Adrenal gland (tissue), 12 donors: ENCODE results near the gene ZNF470. TPM values are rescaled to one million over a fixed set of nuclear protein-coding genes. Genes with fewer than 3 reads are reported as not detected.
A peak's percentile ranks its signal among the peaks of the same experiment; 100 is the strongest.

ENCODE experiments used
- DNase-seq, 7 donors: peaks; one replicate each; pipeline ENCODE4 v3.0.0-alpha.2; 2019 to 2020
- H3K27ac ChIP-seq, 5 donors: fragments of 200-600 bp; sonication (generic) in 4 of 5; 1 replicate in 3 of 5; 2 replicates in 2 of 5; pipeline versions ENCODE4 v1.5.1 to v1.8.0; 2016 to 2020; ENCODE audit warnings: mild to moderate bottlenecking in 1 of 5
- H3K27me3 ChIP-seq: fragments of 200-600 bp; 2 replicates; pipeline ENCODE4 v1.8.0; 2021
- H3K36me3 ChIP-seq, 2 donors: fragments of 200-600 bp; replicated peaks in 1 of 2; 1 replicate in 1 of 2; 2 replicates in 1 of 2; pipeline versions ENCODE4 v1.5.1 to v1.8.0; 2018 to 2022
- H3K4me1 ChIP-seq, 2 donors: fragments of 200-600 bp; replicated peaks in 1 of 2; 1 replicate in 1 of 2; 2 replicates in 1 of 2; pipeline versions ENCODE4 v1.5.1 to v1.8.0; 2018 to 2021
- H3K4me3 ChIP-seq, 4 donors: fragments of 200-600 bp; sonication (generic) in 3 of 4; one replicate each; pipeline ENCODE4 v1.5.1; 2016 to 2018
- H3K9me3 ChIP-seq, 3 donors: fragments of 200-600 bp; sonication (generic) in 1 of 3; replicated peaks in 1 of 3; 1 replicate in 2 of 3; 2 replicates in 1 of 3; pipeline versions ENCODE4 v1.5.1 to v1.8.0; 2016 to 2021
- POLR2A ChIP-seq, 2 donors: fragments of 450-650 bp; IDR thresholded peaks; one replicate each; pipeline ENCODE4 v1.6.1; 2017; ENCODE audit warnings: antibody characterized with exemption in 2 of 2, mild to moderate bottlenecking in 2 of 2, moderate library complexity in 1 of 2
- WGBS, 4 donors: extraction: QIAGEN DNeasy Blood & Tissue Kit in 2 of 4; methylation state at CpG; one replicate each; pipeline versions ENCODE4 v1.1.5 to v1.1.7; 2013 to 2017; 5-methylcytosine and 5-hydroxymethylcytosine counted together
- intact Hi-C, 2 donors: fragments of 100-400 bp; cut with DNase I; formaldehyde crosslinking; loops; one replicate each; pipeline versions ENCODE4 v1.14.1 to v1.15.0; 2022 to 2023
- polyA plus RNA-seq, 3 donors: library from polyadenylated mRNA; stranded (reverse); fragments of 200-250 nt in 2 of 3; fragments of 350-450 nt in 1 of 3; fragmentation: Illumina TruSeq in 1 of 3; extraction: RNeasy Lipid Tissue Mini Kit (QIAGEN cat#74804) in 1 of 3; gene quantifications; one replicate each; pipeline ENCODE4 v1.2.3, GENCODE V29; 2013 to 2014
- total RNA-seq, 9 donors: library from RNA; depleted of rRNA in 4 of 9; stranded (reverse); fragments of >200 nt in 4 of 9; fragments of 120-200 nt in 1 of 9; fragmentation: NEBNext Ultra II Directional in 1 of 9; extraction: Animal tissue kit (Norgen Biotek cat#: 25700) in 1 of 9; gene quantifications; one replicate each; pipeline versions ENCODE4 v1.1.0 to v1.2.4, GENCODE V29; 2013 to 2023
- TF ChIP-seq, protein P1 (sequence below), 6 experiments: fragments of 450-650 bp in 4 of 6; fragments of 200-600 bp in 2 of 6; sonication (generic) in 1 of 6; IDR thresholded peaks; 1 replicate in 5 of 6; 2 replicates in 1 of 6; pipeline versions ENCODE4 v1.5.1 to v1.8.0; 2016 to 2021; ENCODE audit warnings: antibody characterized with exemption in 6 of 6, mild to moderate bottlenecking in 2 of 6, moderate library complexity in 1 of 6
- donor health status: healthy with polysubstance abuse.
- donor health status: Bipolar disorder and iron deficiency.
- donor health status: DM: yes; HTN: yes; CAD: no.
- donor health status: DM: no; HTN: no; CAD: no.
- donor health status: DM: no; HTN: no; CAD: no.
- donor health status: DM: yes; HTN: yes; CAD: no.

ZNF470 gene
- total and polyA plus RNA-seq, 12 donors = 1.4 to 16.2 (median 5.6) TPM

DNA sequence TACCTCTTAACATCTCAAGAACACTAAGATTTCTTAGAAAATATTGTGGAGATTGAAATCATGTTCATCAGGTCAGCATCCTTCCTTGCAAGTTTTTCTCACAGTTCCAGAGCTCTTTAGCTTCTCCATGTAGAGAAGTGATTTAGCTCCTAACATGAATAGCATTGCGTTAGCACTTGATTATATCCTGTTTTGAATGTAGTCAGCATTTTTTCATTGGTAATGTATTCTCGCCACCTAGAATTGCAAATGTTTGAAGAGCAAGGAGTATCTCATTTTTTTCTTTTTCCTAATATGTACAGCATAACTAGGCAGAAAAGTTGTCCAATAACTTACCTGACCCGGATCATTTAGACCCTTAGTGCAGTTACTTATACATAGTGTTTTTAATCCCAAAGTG is 6.6 kb downstream of the ZNF470 start:
- no peaks in the 10 kb centered on the region for H3K4me1 ChIP-seq
- intact Hi-C loops = no loop called here
- H3K9me3 ChIP-seq = peaks cover 0 to 91% (median 39%) of the 10 kb centered on the region in 3 donors
- H3K4me3 ChIP-seq = no peak overlapping the region
- DNase-seq = no peak
- peaks cover 0 to 6% of the 10 kb centered on the region in 2 donors for H3K36me3 ChIP-seq
- WGBS, 4 donors = 95 to 98% (median 97%) methylated on average over 3 of the region's 3 CpGs
- H3K27ac ChIP-seq = no peak overlapping the region
- no peaks in the 10 kb centered on the region for H3K27me3 ChIP-seq
- TF ChIP-seq POLR2A (IDR thresholded peaks at IDR 0.05) = no peak
- TF ChIP-seq, protein P1, sequence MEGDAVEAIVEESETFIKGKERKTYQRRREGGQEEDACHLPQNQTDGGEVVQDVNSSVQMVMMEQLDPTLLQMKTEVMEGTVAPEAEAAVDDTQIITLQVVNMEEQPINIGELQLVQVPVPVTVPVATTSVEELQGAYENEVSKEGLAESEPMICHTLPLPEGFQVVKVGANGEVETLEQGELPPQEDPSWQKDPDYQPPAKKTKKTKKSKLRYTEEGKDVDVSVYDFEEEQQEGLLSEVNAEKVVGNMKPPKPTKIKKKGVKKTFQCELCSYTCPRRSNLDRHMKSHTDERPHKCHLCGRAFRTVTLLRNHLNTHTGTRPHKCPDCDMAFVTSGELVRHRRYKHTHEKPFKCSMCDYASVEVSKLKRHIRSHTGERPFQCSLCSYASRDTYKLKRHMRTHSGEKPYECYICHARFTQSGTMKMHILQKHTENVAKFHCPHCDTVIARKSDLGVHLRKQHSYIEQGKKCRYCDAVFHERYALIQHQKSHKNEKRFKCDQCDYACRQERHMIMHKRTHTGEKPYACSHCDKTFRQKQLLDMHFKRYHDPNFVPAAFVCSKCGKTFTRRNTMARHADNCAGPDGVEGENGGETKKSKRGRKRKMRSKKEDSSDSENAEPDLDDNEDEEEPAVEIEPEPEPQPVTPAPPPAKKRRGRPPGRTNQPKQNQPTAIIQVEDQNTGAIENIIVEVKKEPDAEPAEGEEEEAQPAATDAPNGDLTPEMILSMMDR (IDR thresholded peaks at IDR 0.05) = no peak

DNA sequence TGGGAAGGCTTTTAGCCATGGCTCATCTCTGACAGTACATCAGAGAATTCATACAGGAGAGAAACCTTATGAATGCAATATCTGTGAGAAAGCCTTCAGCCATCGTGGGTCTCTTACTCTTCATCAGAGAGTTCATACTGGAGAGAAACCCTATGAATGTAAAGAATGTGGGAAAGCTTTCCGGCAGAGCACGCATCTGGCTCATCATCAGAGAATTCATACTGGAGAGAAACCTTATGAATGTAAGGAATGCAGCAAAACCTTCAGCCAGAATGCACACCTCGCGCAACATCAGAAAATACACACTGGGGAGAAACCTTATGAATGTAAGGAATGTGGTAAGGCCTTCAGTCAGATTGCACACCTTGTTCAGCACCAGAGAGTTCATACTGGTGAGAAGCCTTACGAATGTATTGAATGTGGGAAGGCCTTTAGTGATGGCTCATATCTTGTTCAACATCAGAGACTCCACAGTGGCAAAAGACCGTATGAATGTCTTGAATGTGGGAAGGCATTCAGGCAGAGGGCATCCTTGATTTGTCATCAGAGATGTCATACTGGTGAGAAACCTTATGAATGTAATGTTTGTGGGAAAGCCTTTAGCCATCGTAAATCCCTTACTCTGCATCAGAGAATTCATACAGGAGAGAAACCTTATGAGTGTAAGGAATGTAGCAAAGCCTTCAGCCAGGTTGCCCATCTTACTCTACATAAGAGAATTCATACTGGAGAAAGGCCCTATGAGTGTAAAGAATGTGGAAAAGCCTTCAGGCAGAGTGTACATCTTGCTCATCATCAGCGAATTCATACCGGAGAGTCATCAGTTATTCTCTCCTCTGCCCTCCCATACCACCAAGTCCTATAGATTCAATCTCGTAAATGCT is 10.7 kb downstream of the ZNF470 start:
- Histone ChIP-seq H3K36me3 (peaks cover 0 to 6% of the 10 kb centered on the region in 2 donors), H3K4me3 (no peak overlapping the region), H3K9me3 (peaks cover 2 to 94% (median 57%) of the 10 kb centered on the region in 3 donors), H3K27me3 (no peaks in the 10 kb centered on the region), H3K4me1 (no peaks in the 10 kb centered on the region), H3K27ac (no peak overlapping the region)
- intact Hi-C loops = no loop called here
- no peak for DNase-seq
- TF ChIP-seq POLR2A (IDR thresholded peaks at IDR 0.05) = no peak
- TF ChIP-seq, protein P1 (IDR thresholded peaks at IDR 0.05) = no peak
- WGBS, 4 donors = 94 to 98% (median 97%) methylated on average over 11 of the region's 11 CpGs

DNA sequence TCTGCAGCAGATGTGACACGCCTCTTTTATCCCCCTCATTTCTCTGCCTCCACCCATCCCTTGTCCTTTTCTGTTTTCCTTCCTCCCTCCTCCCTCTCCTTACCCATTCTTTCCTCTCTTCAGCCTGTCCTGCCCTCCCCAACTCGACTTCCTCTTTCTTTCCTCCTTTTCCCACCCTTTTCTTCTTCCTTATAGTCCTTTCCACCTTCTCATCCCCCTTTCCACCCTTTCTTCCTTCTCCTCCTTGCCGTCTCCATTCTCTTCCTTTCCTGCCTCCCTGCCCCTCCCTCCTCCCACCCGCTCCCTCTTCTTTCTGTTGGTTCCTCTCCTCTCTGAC is 27.1 kb downstream of the ZNF470 start:
- TF ChIP-seq POLR2A (IDR thresholded peaks at IDR 0.05) = no peak
- TF ChIP-seq, protein P1 (IDR thresholded peaks at IDR 0.05) = no peak
- intact Hi-C loops = no loop called here
- Histone ChIP-seq H3K36me3 (no peaks in the 10 kb centered on the region), H3K27ac (no peak overlapping the region), H3K9me3 (no peaks in the 10 kb centered on the region), H3K4me1 (peaks cover 0 to 8% of the 10 kb centered on the region in 2 donors), H3K27me3 (no peaks in the 10 kb centered on the region), H3K4me3 (peak overlapping the region in 1 of 4 donors; percentile 56)
- no peak for DNase-seq
- WGBS, 4 donors = 63 to 71% (median 67%) methylated on average over 4 of the region's 4 CpGs

DNA sequence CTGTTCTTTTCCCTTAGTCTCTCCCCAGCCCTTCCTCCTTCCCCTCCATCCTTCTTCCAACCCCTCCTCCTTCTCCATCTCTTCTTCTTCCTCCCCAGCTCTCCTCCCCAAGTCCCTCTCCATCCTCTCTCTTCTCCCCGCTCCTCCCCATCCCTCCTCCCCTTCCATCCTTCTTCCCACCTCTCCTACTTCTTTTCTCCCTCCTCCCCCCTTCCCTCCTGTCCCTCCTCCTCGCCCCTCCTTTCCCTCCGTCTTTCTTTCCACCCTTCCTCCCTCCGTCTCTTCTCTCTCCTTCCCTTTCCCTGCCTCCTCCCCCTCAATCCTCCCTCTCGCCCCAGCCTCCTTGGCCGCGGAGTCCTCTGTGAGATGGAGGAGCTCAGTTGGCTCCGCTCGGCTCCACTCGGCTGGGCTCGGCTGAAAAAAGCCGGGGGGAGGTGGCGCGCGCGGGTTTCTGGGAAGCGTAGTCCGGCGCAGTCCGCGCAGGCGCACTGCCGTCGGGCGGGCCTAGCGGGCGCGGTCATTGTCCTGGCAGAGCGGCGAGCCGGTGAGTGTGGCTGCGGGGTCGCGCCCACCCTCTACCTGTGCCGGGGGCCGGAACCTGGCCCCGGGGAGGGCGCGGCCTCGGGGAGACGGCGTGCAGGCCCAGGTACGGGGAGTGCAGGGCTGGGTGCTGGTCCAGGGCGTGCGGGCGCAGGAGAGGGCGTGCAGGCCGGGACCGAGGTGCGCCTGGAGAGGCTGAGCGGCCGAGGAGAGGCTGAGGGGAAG is 27.7 kb downstream of the ZNF470 start, which contains the start of gene ZNF71:
ZNF71 (plus strand) TSS at position 520 of the 765 bp plus-strand sequence. CDS start 6,257 bp downstream, outside the sequence.
- no peaks in the 10 kb centered on the region for H3K36me3 ChIP-seq
- no peaks in the 10 kb centered on the region for H3K27me3 ChIP-seq
- peak within 1 kb of the TSS in 3 of 5 donors; percentile 43 to 49 (median 43) for H3K27ac ChIP-seq
- intact Hi-C loops = no loop called here
- no peaks in the 10 kb centered on the region for H3K9me3 ChIP-seq
- peak; percentile 85 to 93 (median 92) for DNase-seq
- peak within 1 kb of the TSS; percentile 47 to 92 (median 67) for H3K4me3 ChIP-seq
- peaks cover 0 to 8% of the 10 kb centered on the region in 2 donors for H3K4me1 ChIP-seq
- 0 to 2% (median 1%) methylated on average over 23 to 52 of the region's 52 CpGs for WGBS, 4 donors
- TF ChIP-seq, protein P1 (IDR thresholded peaks at IDR 0.05) = no peak
- no peak for TF ChIP-seq POLR2A (IDR thresholded peaks at IDR 0.05)
